ENCODE measurements around the gene CNST.

- peak; percentile 21 to 76 (median 53) for TF ChIP-seq CTCF (IDR thresholded peaks at IDR 0.05)
- TF ChIP-seq EP300 (IDR thresholded peaks at IDR 0.05): no peak
- no peak for TF ChIP-seq POLR2A (IDR thresholded peaks at IDR 0.05)
Measured at GRCh38 chr1:246689409-246690008, 123.3 kb downstream of the CNST start.
